ENCODE data around the gene FAM222A. TPM values are rescaled to one million over a fixed set of nuclear protein-coding genes. Genes with fewer than 3 reads are reported as not detected.

FAM222A gene
- polyA plus RNA-seq, 1 experiment: 0.36 TPM

- POLR2A ChIA-PET: no interaction called here
- no peak for TF ChIP-seq CTCF (IDR thresholded peaks at IDR 0.05; ENCODE audit: insufficient read depth, low read depth, low read length)
- CTCF ChIA-PET: no interaction called here
Observed at GRCh38 chr12:109702111-109702841, 11.3 kb upstream of the FAM222A start.

GRCh38 chr12:109703684-109704083 is 9.9 kb upstream of the FAM222A start:
- POLR2A ChIA-PET: no interaction called here
- CTCF ChIA-PET: no interaction called here
- no peaks in the 10 kb centered on the region for H3K36me3 ChIP-seq (ENCODE audit: control insufficient read depth, insufficient read depth, low read length)

More at GRCh38 chr12:109702111-109702841, 11.3 kb upstream of the FAM222A start:
- Histone ChIP-seq H3K36me3 (ENCODE audit: control insufficient read depth, insufficient read depth, low read length) (no peaks in the 10 kb centered on the region), H3K4me3 (ENCODE audit: low read depth, low read length) (no peak overlapping the region), H3K27me3 (ENCODE audit: control insufficient read depth, insufficient read depth, low read length) (peaks cover 8% of the 10 kb centered on the region)
- DNase-seq (ENCODE audit: low read depth): no peak

GRCh38 chr12:109704371-109705098 is 9.1 kb upstream of the FAM222A start:
- CTCF ChIA-PET: interaction anchor here (0.6 kb wide), 1 partner anchor 1558 kb away, joined by 3 read pairs; no protein-coding TSS in a partner anchor
- Histone ChIP-seq H3K4me3 (ENCODE audit: low read depth, low read length) (no peak overlapping the region), H3K27me3 (ENCODE audit: control insufficient read depth, insufficient read depth, low read length) (peaks cover 13% of the 10 kb centered on the region), H3K36me3 (ENCODE audit: control insufficient read depth, insufficient read depth, low read length) (no peaks in the 10 kb centered on the region)
- DNase-seq (ENCODE audit: low read depth): no peak
- POLR2A ChIA-PET: no interaction called here
- TF ChIP-seq CTCF (IDR thresholded peaks at IDR 0.05; ENCODE audit: insufficient read depth, low read depth, low read length): no peak

More at GRCh38 chr12:109703684-109704083, 9.9 kb upstream of the FAM222A start:
- DNase-seq (ENCODE audit: low read depth): no peak
- TF ChIP-seq CTCF (IDR thresholded peaks at IDR 0.05; ENCODE audit: insufficient read depth, low read depth, low read length): no peak
- Histone ChIP-seq H3K4me3 (ENCODE audit: low read depth, low read length) (no peak overlapping the region), H3K27me3 (ENCODE audit: control insufficient read depth, insufficient read depth, low read length) (peaks cover 11% of the 10 kb centered on the region)

GRCh38 chr12:109705291-109705690 is 8.3 kb upstream of the FAM222A start:
- no peak overlapping the region for H3K4me3 ChIP-seq (ENCODE audit: low read depth, low read length)
- H3K36me3 ChIP-seq (ENCODE audit: control insufficient read depth, insufficient read depth, low read length): no peaks in the 10 kb centered on the region
- POLR2A ChIA-PET: no interaction called here
- H3K27me3 ChIP-seq (ENCODE audit: control insufficient read depth, insufficient read depth, low read length): peaks cover 11% of the 10 kb centered on the region
- CTCF ChIA-PET: no interaction called here
- no peak for DNase-seq (ENCODE audit: low read depth)
- TF ChIP-seq CTCF (IDR thresholded peaks at IDR 0.05; ENCODE audit: insufficient read depth, low read depth, low read length): no peak

GRCh38 chr12:109706398-109706746 is 7.3 kb upstream of the FAM222A start:
- Histone ChIP-seq H3K4me3 (ENCODE audit: low read depth, low read length) (no peak overlapping the region), H3K36me3 (ENCODE audit: control insufficient read depth, insufficient read depth, low read length) (no peaks in the 10 kb centered on the region), H3K27me3 (ENCODE audit: control insufficient read depth, insufficient read depth, low read length) (peaks cover 15% of the 10 kb centered on the region)
- TF ChIP-seq CTCF (IDR thresholded peaks at IDR 0.05; ENCODE audit: insufficient read depth, low read depth, low read length): no peak
- no peak for DNase-seq (ENCODE audit: low read depth)
- POLR2A ChIA-PET: no interaction called here
- CTCF ChIA-PET: interaction anchor here (0.8 kb wide), 1 partner anchor 108 kb away, joined by 3 read pairs; no protein-coding TSS in a partner anchor
